Thoracic aorta (tissue), 2 donors: ENCODE measurements around the gene DNASE1L2. TPM values are rescaled to one million over a fixed set of nuclear protein-coding genes. Genes with fewer than 3 reads are reported as not detected.
A peak's percentile ranks its signal among the peaks of the same experiment; 100 is the strongest.
"Not testable (repeated sequence)": the region's sequence is repeated elsewhere in the genome, so short reads cannot be mapped to it uniquely, and the experiment has no call there.

Source experiments
- ATAC-seq: fragments of 150-250 bp; one replicate; pipeline ENCODE4 v1.8.0; 2017; ENCODE audit warnings: low read depth; ENCODE audit not compliant: insufficient number of reproducible peaks, low FRiP score
- DNase-seq: peaks from one replicate; pipeline ENCODE4 v3.0.0-alpha.2; 2020; ENCODE audit warnings: low spot score
- H3K27ac ChIP-seq, 2 donors: fragments of 200-600 bp; sonication (generic); 1 replicate in 1 of 2; 2 replicates in 1 of 2; pipeline ENCODE4 v1.5.1; 2016; ENCODE audit warnings: mild to moderate bottlenecking in 2 of 2, moderate library complexity in 2 of 2
- H3K27me3 ChIP-seq: fragments of 200-600 bp; sonication (generic); replicated peaks from 2 replicates; pipeline ENCODE4 v1.6.0; 2016; ENCODE audit warnings: mild to moderate bottlenecking; ENCODE audit not compliant: insufficient read depth
- H3K36me3 ChIP-seq: fragments of 200-600 bp; sonication (generic); one replicate; pipeline ENCODE4 v1.5.1; 2016
- H3K4me1 ChIP-seq, 2 donors: fragments of 200-600 bp; sonication (generic); 1 replicate in 1 of 2; 2 replicates in 1 of 2; pipeline versions ENCODE4 v1.5.1 to v1.6.0; 2016; ENCODE audit warnings: low read depth in 2 of 2, mild to moderate bottlenecking in 1 of 2; ENCODE audit not compliant: control insufficient read depth in 1 of 2
- H3K4me3 ChIP-seq: fragments of 200-600 bp; sonication (generic); 2 replicates; pipeline ENCODE4 v1.5.1; 2016; ENCODE audit warnings: mild to moderate bottlenecking
- H3K9me3 ChIP-seq: fragments of 200-600 bp; sonication (generic); 2 replicates; pipeline ENCODE4 v1.5.1; 2016
- total RNA-seq, 2 donors: library from RNA; depleted of rRNA; stranded (reverse); fragments of >200 nt; gene quantifications; one replicate each; pipeline versions ENCODE4 v1.1.0 to v1.2.3, GENCODE V29; 2016
- TF ChIP-seq, protein P1 (sequence below): fragments of 200-600 bp; sonication (generic); IDR thresholded peaks from one replicate; pipeline ENCODE4 v1.5.1; 2019; ENCODE audit warnings: antibody characterized with exemption

Gene DNASE1L2
- total RNA-seq, 2 donors from 2014 or later, result 2.3 to 10.7 TPM

DNA sequence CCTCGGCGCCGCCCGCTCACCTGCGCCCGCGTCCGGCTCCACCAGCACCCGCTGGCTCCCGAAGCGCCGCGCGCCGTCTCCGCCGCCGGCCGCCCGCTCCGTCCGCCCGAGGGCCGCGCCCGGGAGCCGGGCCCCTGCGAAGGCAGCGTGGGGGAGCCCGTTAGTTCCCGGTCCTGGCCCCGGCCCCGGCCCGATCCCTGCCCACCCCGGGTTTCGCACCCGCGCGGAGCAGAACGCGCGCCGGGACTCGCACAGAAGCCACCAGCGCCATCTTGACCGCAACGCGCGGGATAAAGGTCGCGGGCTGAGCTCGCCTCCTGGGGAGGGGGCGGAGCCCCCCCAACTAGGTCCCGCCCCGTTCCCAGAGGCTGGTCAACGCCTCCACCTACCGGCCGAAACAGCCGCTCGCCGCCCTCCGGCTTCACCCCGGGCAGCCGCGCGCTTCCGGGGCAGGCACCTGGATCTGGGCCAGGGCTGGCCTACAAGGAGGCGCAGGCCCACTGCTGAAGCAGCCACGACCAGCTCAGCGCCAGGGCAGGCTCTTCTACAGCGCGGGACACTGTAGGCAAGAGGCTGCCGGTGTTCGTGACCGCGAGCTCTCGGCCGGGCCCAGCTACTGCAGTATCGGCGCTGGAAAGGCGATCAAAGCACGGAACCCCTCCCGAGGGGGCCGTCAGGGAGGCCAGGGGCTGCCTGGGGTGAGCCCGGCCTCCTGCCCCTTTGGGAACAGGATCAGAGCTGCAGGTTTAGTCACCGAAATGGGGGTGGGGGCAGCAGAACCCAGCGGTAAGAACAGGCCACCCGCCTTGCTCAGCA, 15.3 kb downstream of the DNASE1L2 start, which contains the start of gene ECI1:
ECI1 (minus strand) TSS at position 292 of the 816 bp plus-strand sequence; CDS start at position 271, 21 bp downstream.
- TF ChIP-seq, protein P1, sequence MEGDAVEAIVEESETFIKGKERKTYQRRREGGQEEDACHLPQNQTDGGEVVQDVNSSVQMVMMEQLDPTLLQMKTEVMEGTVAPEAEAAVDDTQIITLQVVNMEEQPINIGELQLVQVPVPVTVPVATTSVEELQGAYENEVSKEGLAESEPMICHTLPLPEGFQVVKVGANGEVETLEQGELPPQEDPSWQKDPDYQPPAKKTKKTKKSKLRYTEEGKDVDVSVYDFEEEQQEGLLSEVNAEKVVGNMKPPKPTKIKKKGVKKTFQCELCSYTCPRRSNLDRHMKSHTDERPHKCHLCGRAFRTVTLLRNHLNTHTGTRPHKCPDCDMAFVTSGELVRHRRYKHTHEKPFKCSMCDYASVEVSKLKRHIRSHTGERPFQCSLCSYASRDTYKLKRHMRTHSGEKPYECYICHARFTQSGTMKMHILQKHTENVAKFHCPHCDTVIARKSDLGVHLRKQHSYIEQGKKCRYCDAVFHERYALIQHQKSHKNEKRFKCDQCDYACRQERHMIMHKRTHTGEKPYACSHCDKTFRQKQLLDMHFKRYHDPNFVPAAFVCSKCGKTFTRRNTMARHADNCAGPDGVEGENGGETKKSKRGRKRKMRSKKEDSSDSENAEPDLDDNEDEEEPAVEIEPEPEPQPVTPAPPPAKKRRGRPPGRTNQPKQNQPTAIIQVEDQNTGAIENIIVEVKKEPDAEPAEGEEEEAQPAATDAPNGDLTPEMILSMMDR, result peak; percentile 63
- Histone ChIP-seq H3K4me3 (peak within 1 kb of the TSS; percentile 81), H3K9me3 (no peaks in the 10 kb centered on the region), H3K4me1 (peaks cover 12 to 19% of the 10 kb centered on the region in 2 donors), H3K27ac (peak within 1 kb of the TSS; percentile 72 to 76), H3K27me3 (no peaks in the 10 kb centered on the region), H3K36me3 (peaks cover 35% of the 10 kb centered on the region)
- ATAC-seq (peak; percentile 96), DNase-seq (peak; percentile 85)

GRCh38 chr16:2252806-2253148, 16.5 kb downstream of the DNASE1L2 start:
- no peak for ATAC-seq
- Histone ChIP-seq H3K36me3 (peaks cover 46% of the 10 kb centered on the region), H3K9me3 (no peaks in the 10 kb centered on the region), H3K4me1 (peaks cover 12 to 19% of the 10 kb centered on the region in 2 donors), H3K4me3 (no peak overlapping the region), H3K27me3 (no peaks in the 10 kb centered on the region), H3K27ac (no peak overlapping the region)
- TF ChIP-seq, protein P1, result no peak
- no peak for DNase-seq

- H3K36me3 ChIP-seq, result peaks cover 46% of the 10 kb centered on the region
- ATAC-seq, result no peak
- H3K27me3 ChIP-seq, result no peaks in the 10 kb centered on the region
- peaks cover 12 to 19% of the 10 kb centered on the region in 2 donors for H3K4me1 ChIP-seq
- H3K27ac ChIP-seq, result no peak overlapping the region
- TF ChIP-seq, protein P1, result no peak
- DNase-seq, result no peak
- H3K9me3 ChIP-seq, result no peaks in the 10 kb centered on the region
- no peak overlapping the region for H3K4me3 ChIP-seq
These were observed 17.0 kb downstream of the DNASE1L2 start for GRCh38 chr16:2253293-2253692.

- Histone ChIP-seq H3K36me3 (peaks cover 71% of the 10 kb centered on the region), H3K4me3 (no peak overlapping the region), H3K4me1 (peaks cover 5 to 7% of the 10 kb centered on the region in 2 donors), H3K27me3 (no peaks in the 10 kb centered on the region), H3K27ac (no peak overlapping the region), H3K9me3 (no peaks in the 10 kb centered on the region)
- no peak for ATAC-seq
- TF ChIP-seq, protein P1, result no peak
- no peak for DNase-seq
These were observed 20.4 kb downstream of the DNASE1L2 start for GRCh38 chr16:2256531-2257140.

DNA sequence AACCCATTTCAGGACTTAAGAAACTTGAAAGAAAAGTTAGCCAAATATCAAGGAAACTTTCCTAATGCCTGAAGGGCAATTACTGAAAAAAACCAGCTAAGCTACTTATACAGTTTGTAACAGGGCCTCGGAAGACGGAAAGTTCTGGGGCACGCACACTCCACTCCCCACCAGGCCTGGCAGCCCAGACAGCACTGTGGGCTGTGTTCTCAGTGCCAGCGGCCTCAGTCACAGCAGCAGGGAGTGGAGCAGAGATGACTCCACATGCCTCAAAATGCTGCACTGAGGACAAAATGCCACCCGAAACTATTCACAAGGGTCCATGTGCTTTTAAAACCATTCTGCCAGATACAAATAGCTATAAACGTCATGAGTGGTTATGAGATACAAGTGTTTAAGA, 21.5 kb downstream of the DNASE1L2 start:
- Histone ChIP-seq H3K36me3 (peaks cover 82% of the 10 kb centered on the region), H3K4me3 (no peak overlapping the region), H3K9me3 (no peaks in the 10 kb centered on the region), H3K4me1 (no peaks in the 10 kb centered on the region), H3K27ac (no peak overlapping the region), H3K27me3 (no peaks in the 10 kb centered on the region)
- ATAC-seq, result no peak
- TF ChIP-seq, protein P1, result no peak
- DNase-seq, result no peak

DNA sequence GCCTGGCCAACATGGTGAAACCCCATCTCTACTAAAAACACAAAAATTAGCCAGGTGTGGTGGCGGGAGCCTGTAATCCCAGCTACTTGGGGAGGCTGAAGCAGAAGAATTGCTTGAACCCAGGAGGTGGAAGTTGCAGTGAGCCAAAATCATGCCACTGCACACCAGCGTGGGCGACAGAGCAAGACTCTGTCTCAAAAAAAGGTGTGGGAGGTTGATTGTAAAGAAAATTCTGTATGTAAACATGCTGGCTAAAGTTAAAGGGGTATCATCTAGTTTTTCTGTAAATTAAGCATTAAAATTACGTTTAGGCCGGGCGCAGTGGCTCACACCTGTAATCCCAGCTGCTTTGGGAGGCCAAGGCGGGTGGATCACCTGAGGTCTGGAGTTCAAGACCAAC, 22.3 kb downstream of the DNASE1L2 start:
- not testable (repeated sequence) for H3K27ac ChIP-seq, DNase-seq, H3K4me3 ChIP-seq, H3K27me3 ChIP-seq, H3K4me1 ChIP-seq, H3K9me3 ChIP-seq, ATAC-seq
- peaks cover 85% of the 10 kb centered on the region for H3K36me3 ChIP-seq
